C1 segment of cervical spinal cord (tissue), 14 donors: ENCODE measurements around the gene PIK3R2.
A peak's percentile ranks its signal among the peaks of the same experiment; 100 is the strongest.
"Not testable (repeated sequence)": the region's sequence is repeated elsewhere in the genome, so short reads cannot be mapped to it uniquely, and the experiment has no call there.

Experiments
- DNase-seq, 14 donors: peaks; one replicate each; lab custom pipeline; 2025; lab: John Stamatoyannopoulos, UW

PIK3R2 gene

DNA sequence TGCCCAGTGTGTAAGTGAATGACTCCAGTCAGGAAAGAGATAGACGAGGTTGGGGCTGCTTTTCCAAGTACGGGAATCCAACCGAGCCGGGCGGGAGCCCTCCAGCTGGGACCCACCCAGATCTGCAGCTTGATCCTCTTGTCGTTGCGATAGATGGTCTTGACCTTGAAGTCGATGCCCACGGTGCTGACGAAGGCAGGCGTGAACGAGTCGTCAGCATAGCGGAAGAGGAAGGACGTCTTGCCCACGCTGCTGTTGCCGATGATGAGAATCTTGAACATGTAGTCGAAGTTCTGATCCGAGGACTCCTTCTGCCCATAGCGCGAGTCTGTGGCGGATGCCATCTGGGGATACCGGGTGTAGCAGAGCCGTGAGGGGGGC lies 49.4 kb downstream of the PIK3R2 start:
- DNase-seq, result no peak

DNA sequence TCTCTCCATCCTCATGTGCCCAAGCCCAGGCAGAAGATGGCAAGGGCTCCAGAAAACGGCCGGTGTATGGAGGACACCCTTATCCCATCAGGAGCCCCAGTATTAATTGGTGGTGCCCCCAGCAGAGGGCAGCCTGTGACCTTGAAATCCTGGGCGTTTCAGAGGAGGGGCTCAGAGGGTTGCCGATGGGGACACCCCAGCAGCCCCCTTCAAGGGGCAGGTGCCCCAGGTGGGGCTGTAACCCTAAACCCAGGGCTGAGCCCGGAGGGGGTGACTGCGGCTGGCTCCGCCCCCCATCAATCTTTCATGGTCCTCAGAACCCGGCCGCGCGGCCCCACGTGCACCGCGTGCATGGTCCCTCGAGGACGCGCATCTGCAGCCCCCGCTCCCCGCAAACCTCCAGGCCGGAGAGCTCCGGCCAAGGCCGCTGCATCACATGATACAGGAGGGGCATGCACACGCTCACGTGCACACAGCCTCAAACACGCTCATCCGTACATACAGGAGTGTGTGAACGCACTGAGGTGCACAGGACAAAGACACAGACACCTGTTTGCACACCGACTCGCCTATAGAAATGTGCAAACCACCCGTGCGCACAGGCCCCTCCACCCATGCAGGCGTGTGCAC lies 49.9 kb downstream of the PIK3R2 start:
- DNase-seq, result peak in 7 of 14 donors; percentile 30 to 51 (median 35)

DNA sequence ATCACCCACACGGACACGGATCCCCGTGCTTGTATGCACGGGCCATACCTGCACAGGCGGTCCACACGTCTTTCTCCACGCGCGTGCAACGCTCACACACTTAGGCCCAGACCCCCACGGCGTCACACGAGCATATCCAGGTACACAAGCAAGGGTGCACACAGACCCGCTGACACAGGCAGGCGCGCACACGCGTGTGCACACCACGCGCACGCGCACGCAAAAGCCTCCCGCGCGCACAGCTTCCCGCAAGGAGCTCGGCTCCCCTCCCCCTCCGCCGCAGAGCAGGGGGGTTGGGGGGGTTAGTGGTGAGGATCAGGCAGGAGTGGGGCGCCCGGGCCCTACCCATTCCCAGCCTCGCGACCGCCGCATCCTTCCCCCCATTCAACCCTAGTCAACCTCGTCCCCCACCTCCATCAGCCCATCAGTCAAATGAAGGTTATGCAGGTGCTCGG lies 50.5 kb downstream of the PIK3R2 start:
- DNase-seq, result peak in 5 of 14 donors; percentile 50 to 73 (median 66)

DNA sequence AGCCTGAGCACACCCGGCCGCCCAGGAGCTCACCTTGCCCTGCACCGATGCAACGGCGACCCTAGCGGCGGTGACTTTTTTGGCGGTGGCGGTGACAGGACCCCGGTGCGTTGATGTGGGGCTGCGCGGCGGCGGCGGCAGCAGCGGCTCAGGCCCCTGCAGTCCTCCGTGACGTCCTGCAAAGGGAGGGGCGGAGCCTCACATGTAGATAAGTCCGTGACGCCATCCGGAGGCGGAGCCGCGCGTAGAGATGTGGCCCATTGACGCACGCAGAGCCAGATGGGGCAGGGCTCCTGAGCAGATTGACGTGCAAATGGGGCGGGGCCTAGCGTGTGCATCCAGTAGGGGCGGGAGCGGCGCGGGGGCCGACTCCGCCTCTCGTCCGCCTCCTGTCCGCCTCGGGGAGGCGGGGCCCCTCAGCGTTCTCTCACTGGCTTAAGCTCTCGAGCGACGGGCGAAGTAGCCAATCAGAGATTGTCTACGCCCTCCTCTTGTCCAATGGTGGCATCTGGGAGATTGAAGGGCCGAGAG lies 51.0 kb downstream of the PIK3R2 start, which contains the start of gene RAB3A:
RAB3A (minus strand) TSS at position 180 of the 531 bp plus-strand sequence. CDS start 1,302 bp downstream, outside the sequence.
- DNase-seq, result peak; percentile 85 to 100 (median 98)

- peak in 7 of 14 donors; percentile 55 to 79 (median 65) for DNase-seq
Measured at GRCh38 chr19:18204394-18205199, 51.6 kb downstream of the PIK3R2 start.

DNA sequence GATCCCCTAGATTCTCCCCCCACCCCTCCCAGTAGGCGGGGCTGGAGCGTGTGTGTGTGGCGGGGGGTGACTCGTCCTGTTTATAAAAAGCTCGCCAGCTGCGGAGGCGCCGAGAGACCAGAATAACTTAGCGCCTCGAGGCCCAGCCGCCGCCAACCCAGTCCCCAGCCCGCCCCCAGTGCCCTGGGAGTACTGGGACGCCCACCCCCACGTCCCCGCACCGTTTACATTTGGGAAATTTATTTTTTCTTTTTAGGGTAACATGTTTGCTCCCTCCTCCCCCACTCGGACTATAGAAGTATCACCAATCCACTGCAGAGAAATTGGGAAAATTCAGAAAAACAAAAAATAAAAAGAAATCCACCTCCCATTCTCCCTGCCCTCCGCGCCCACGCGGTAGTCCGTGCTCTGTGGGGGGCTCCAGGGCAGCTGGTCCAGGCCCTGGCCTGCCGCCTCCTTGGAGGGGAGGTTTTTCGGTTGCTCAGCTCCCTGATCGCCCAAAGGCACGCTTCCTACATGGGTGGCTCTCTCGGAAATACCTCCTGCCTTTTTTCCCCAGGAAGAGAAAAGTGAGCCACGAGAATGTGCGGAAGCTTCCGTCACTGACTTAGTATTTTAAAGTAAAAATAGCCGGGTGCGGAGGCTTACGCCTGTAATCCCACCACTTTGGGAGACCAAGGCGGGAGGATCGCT lies 52.4 kb downstream of the PIK3R2 start:
- DNase-seq, result peak in 11 of 14 donors; percentile 8 to 75 (median 60)

GRCh38 chr19:18206018-18206417 lies 53.1 kb downstream of the PIK3R2 start:
- no peak for DNase-seq

DNA sequence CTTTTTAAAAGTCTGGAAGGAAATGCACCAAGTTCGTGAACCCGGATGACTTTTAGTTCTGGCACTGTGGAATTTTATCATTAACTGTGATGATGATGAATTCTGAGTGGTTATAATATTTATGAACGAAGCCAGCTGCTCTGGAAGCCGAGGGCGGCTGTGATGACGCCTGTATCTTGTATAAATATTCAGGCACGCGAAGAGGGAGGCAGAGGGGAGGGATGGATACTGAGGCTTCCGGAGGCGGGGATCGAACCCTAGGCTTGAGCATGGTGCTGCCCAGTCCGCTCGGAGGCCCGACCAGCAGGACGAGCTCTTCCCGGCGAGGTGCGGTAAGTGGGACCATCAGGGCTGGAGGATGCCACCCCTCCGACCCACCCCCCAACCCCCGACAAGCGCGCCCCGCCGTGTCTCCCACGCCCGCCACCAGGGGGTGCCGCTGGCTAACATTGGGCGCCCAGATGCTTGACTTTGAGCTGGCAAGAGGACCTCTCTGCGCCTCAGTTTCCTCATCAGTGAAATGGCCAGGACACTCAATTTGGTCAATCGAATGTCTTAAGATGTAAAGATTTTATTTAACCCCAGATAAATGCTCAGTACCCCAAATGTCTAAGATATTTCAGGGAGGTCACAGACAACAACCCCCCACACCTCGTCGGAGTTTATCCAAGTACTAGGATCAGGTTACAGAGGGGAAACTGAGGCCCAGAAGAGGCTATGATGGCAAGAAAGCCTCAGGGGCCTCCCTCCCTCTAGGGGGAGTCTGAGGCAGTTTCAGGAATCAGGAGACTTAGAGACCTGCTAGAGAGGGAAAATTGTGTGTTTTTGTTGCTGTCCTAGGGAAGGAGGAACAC lies 55.4 kb downstream of the PIK3R2 start:
- peak in 1 of 14 donors; percentile 3 for DNase-seq

DNA sequence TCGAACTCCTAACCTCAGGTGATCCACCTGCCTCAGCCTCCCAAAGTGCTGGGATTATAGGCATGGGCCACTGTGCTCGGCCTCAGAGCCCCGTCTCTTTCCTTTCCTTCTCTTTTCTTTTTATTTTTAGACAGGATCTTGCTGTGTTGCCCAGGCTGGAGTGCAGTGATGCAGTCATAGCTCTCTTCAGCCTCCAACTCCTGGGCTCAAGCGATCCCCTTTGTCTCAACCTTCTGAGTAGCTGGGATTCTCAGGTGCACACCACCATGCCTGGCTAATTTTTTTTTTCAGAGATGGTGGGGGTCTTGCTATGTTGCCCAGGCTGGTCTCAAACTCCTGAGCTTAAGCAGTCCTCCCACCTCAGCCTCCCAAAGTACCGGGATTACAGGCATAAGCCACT lies 56.9 kb downstream of the PIK3R2 start:
- not testable (repeated sequence) for DNase-seq

DNA sequence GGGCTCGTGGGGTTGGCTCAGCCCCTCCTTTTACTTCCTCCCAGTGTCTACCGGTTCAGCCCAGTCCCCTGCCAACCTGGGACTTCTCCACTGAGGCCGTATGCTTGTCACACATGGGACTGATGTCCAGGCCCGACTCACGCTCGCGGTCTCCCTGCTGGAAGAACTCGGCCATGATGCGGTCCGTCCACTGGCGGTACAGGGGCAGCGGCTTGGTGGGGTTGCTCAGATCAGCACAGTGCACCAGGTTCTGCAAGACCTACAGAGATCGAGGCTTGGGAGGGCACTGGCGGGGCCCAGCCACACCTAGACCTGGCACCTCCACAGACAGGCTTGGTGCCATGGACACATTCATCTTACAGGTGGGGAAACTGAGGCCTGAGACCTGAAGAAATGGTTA lies 58.7 kb downstream of the PIK3R2 start:
- DNase-seq, result no peak

GRCh38 chr19:18214779-18215433 lies 61.9 kb downstream of the PIK3R2 start:
- no peak for DNase-seq

- no peak for DNase-seq
Measured at GRCh38 chr19:18216789-18217188, 63.8 kb downstream of the PIK3R2 start.

GRCh38 chr19:18218159-18218558 lies 65.2 kb downstream of the PIK3R2 start:
- DNase-seq, result no peak

- DNase-seq, result no peak
Measured at GRCh38 chr19:18218600-18218999, 65.6 kb downstream of the PIK3R2 start.
